Retinal pigment epithelial cell (primary cell): ENCODE results near the gene AHI1.
"Not testable (repeated sequence)": the region's sequence is repeated elsewhere in the genome, so short reads cannot be mapped to it uniquely, and the experiment has no call there.

Experiments
- DNase-seq: peaks from one replicate; pipeline ENCODE4 v3.0.0-alpha.2; 2010; ENCODE audit warnings: low read depth
- H3K4me3 ChIP-seq: 2 replicates; pipeline ENCODE4 v1.5.1; 2011; ENCODE audit warnings: mild to moderate bottlenecking, low read length, control low read depth, moderate library complexity
- CTCF ChIP-seq: conservative IDR thresholded peaks from 2 replicates; pipeline ENCODE4 v1.5.1; 2011; ENCODE audit warnings: low read depth, low read length, control low read depth, inconsistent platforms

The AHI1 gene

GRCh38 chr6:135354407-135354806 is 143.1 kb downstream of the AHI1 start:
- TF ChIP-seq CTCF: no peak
- DNase-seq: no peak
- H3K4me3 ChIP-seq: no peak overlapping the region

GRCh38 chr6:135353113-135353512 is 144.4 kb downstream of the AHI1 start:
- TF ChIP-seq CTCF: no peak
- no peak for DNase-seq

GRCh38 chr6:135351635-135352034 is 145.9 kb downstream of the AHI1 start:
- TF ChIP-seq CTCF: no peak
- H3K4me3 ChIP-seq: no peak overlapping the region
- no peak for DNase-seq

More at GRCh38 chr6:135353113-135353512, 144.4 kb downstream of the AHI1 start:
- no peak overlapping the region for H3K4me3 ChIP-seq

- no peak for TF ChIP-seq CTCF
- H3K4me3 ChIP-seq: no peak overlapping the region
- no peak for DNase-seq
These were observed 149.7 kb downstream of the AHI1 start for GRCh38 chr6:135347887-135348286.

- no peak overlapping the region for H3K4me3 ChIP-seq
- DNase-seq: no peak
- TF ChIP-seq CTCF: no peak
These were observed 150.8 kb downstream of the AHI1 start for GRCh38 chr6:135346747-135347146.

GRCh38 chr6:135344526-135344925 is 153.0 kb downstream of the AHI1 start:
- no peak overlapping the region for H3K4me3 ChIP-seq
- no peak for DNase-seq
- no peak for TF ChIP-seq CTCF

GRCh38 chr6:135339920-135340319 is 157.6 kb downstream of the AHI1 start:
- not testable (repeated sequence) for H3K4me3 ChIP-seq, DNase-seq

GRCh38 chr6:135334169-135334568 is 163.4 kb downstream of the AHI1 start:
- DNase-seq: no peak
- no peak for TF ChIP-seq CTCF
- H3K4me3 ChIP-seq: no peak overlapping the region
